Naive B cell (primary cell): ENCODE results near the gene GTF2I. TPM values are rescaled to one million over a fixed set of nuclear protein-coding genes. Genes with fewer than 3 reads are reported as not detected.
"Not testable (repeated sequence)": the region's sequence is repeated elsewhere in the genome, so short reads cannot be mapped to it uniquely, and the experiment has no call there.

Experiments used
- ATAC-seq, 2 donors: fragments of 150-1000 bp; cut with Tn5 transposase; 2 replicates each; pipeline ENCODE4 v1.10.0; 2021; ENCODE audit warnings: low read depth in 2 of 2, mild to moderate bottlenecking in 2 of 2, moderate library complexity in 2 of 2
- DNase-seq: peaks from one replicate; pipeline ENCODE4 v3.0.0; 2022
- H3K27ac Mint-ChIP-seq, 6 donors: one replicate each; pipeline ENCODE4 v1.8.0; 2020 to 2022; ENCODE audit warnings: mild to moderate bottlenecking in 6 of 6, mixed read lengths in 6 of 6, moderate library complexity in 5 of 6, inconsistent platforms in 2 of 6
- H3K27me3 Mint-ChIP-seq, 3 donors: one replicate each; pipeline ENCODE4 v1.8.0; 2021 to 2022; ENCODE audit warnings: mixed read lengths in 3 of 3, mild to moderate bottlenecking in 1 of 3
- H3K36me3 Mint-ChIP-seq, 2 donors: one replicate each; pipeline ENCODE4 v1.8.0; 2020 to 2022; ENCODE audit warnings: mixed read lengths in 2 of 2, inconsistent platforms in 1 of 2, mild to moderate bottlenecking in 1 of 2
- H3K4me1 Mint-ChIP-seq, 3 donors: one replicate each; pipeline ENCODE4 v1.8.0; 2020 to 2022; ENCODE audit warnings: mixed read lengths in 3 of 3, inconsistent platforms in 1 of 3, mild to moderate bottlenecking in 1 of 3, moderate library complexity in 1 of 3
- H3K4me3 Mint-ChIP-seq, 8 donors: one replicate each; pipeline ENCODE4 v1.8.0; 2020 to 2022; ENCODE audit warnings: mild to moderate bottlenecking in 8 of 8, mixed read lengths in 8 of 8, moderate library complexity in 8 of 8, inconsistent platforms in 2 of 8
- H3K9me3 Mint-ChIP-seq, 7 donors: one replicate each; pipeline ENCODE4 v1.8.0; 2020 to 2022; ENCODE audit warnings: mixed read lengths in 7 of 7, mild to moderate bottlenecking in 5 of 7, inconsistent platforms in 2 of 7, moderate library complexity in 1 of 7
- polyA plus RNA-seq, 6 donors: library from polyadenylated mRNA; unstranded; fragments of 300-500 nt; fragmentation: Illumina TruSeq; gene quantifications; one replicate each; pipeline ENCODE4 v1.2.3, GENCODE V29; 2021; ENCODE audit warnings: low read depth in 6 of 6

GTF2I gene
- polyA plus RNA-seq, 6 donors from 2014 or later = 40.8 to 110 (median 85.1) TPM

- not testable (repeated sequence) for H3K36me3 Mint-ChIP-seq, ATAC-seq, H3K4me3 Mint-ChIP-seq, DNase-seq, H3K27ac Mint-ChIP-seq, H3K4me1 Mint-ChIP-seq, H3K27me3 Mint-ChIP-seq, H3K9me3 Mint-ChIP-seq
Observed at GRCh38 chr7:74743936-74744557, 86.5 kb downstream of the GTF2I start.

DNA sequence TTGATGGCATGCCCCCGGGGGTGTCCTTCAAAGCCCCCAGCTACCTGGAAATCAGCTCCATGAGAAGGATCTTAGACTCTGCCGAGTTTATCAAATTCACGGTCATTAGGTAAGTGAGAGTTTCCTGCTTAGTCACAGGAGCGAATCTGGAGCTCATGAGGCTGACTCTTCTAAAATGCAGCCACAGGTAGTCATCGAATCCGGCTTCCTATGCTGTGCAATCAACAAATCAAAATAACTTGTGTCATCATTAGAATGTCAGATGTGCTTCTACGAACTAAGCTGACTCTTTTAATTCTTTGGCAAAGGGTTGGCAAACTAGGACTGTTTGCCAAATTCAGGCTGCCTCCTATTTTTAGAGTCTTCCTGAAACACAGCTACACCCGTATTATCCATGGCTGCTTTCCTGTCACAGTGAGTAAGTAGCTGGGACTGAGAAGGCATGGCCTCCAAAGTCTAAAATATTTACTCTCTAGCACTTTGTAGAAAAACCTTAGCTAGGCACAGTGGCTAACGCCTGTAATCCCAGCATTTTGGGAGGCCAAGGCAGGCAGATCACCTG is 96.5 kb downstream of the GTF2I start:
- not testable (repeated sequence) for ATAC-seq, H3K4me1 Mint-ChIP-seq, H3K27ac Mint-ChIP-seq, H3K4me3 Mint-ChIP-seq, H3K36me3 Mint-ChIP-seq, H3K27me3 Mint-ChIP-seq, H3K9me3 Mint-ChIP-seq, DNase-seq

GRCh38 chr7:74756673-74757072 is 99.2 kb downstream of the GTF2I start:
- H3K4me3 Mint-ChIP-seq, ATAC-seq, H3K36me3 Mint-ChIP-seq, DNase-seq, H3K4me1 Mint-ChIP-seq, H3K27ac Mint-ChIP-seq, H3K27me3 Mint-ChIP-seq, H3K9me3 Mint-ChIP-seq: not testable (repeated sequence)

- H3K4me3 Mint-ChIP-seq, H3K27ac Mint-ChIP-seq, ATAC-seq, DNase-seq, H3K4me1 Mint-ChIP-seq, H3K27me3 Mint-ChIP-seq, H3K36me3 Mint-ChIP-seq, H3K9me3 Mint-ChIP-seq: not testable (repeated sequence)
Observed at GRCh38 chr7:74758268-74758667, 100.8 kb downstream of the GTF2I start.

DNA sequence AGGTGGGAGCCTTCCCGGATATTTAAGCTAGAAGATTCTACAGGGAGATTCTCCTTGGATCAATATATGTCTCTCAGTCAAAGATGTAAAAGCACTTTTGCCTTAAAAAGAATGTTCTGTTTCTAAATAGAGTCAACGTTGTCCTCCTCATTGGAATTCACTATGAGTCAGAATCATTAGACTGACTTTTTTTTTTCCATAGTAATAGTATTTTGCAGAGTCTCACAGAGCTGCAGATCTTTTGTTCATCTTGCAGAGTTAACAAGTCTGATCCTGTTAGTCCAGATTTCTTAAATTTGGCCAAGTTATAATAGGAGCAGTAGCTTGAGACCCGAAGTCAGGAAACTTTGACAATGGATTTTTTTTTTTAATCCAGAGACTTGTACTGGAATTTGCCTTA is 101.5 kb downstream of the GTF2I start:
- H3K9me3 Mint-ChIP-seq, H3K27me3 Mint-ChIP-seq, H3K4me1 Mint-ChIP-seq, ATAC-seq, H3K36me3 Mint-ChIP-seq, DNase-seq, H3K4me3 Mint-ChIP-seq, H3K27ac Mint-ChIP-seq: not testable (repeated sequence)

DNA sequence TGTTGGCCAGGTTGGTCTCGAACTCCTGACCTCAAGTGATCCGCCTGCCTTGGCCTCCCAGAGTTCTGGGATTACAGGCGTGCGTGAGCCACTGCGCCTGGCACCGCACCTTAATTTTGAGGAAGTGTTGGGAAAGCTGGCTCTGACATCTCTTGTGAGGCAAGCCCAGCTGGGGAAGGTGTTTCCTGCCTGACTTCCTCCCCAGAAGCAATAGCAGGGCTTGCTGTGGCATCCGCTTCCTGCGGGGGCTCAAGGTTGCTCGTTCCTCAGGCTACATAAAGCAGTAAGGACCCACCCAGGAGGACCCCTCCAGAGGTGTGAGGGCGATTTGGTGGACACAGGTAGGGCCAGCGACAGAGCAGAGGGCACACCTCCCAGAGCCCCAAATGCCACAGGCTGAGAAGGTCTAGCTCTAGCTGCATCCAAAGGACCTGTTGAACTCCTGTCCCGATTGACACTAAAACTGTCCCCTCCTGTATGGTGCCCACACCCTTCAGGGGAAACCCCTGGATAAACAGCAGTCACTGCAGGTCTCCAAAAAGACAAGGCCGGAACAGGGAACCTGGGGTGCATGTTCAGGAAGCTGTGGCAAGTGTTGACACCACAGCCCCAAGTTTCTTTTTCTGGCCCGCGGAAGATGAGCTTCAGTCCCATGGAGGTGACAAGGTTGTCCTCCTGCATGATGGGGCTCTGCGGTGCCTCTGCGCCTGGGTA is 107.8 kb downstream of the GTF2I start:
- not testable (repeated sequence) for H3K27ac Mint-ChIP-seq, H3K9me3 Mint-ChIP-seq
- peak; percentile 64 to 70 for ATAC-seq

DNA sequence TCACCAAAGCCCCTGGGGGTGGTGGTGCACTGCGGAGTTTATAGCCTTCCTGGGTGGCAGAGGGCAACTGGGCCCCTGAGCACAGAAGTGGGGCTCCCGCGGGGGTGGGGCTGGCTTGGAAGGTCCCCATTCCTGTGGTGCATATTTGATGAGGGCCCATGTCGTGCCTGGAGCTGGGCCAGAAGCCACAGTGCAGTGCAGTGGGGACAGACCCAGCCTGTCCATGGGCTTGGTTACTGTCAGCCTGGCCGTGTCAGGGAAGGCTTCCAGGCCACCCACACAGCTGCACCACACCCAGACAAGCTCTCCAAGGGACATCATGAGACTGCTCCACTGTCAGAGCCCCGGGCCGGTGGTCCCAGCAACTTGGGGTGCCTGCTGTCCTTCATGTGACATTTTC is 109.0 kb downstream of the GTF2I start:
- not testable (repeated sequence) for H3K27me3 Mint-ChIP-seq, H3K9me3 Mint-ChIP-seq, H3K4me1 Mint-ChIP-seq, H3K36me3 Mint-ChIP-seq, DNase-seq
- H3K4me3 Mint-ChIP-seq = peak overlapping the region in 1 of 8 donors; percentile 70
- ATAC-seq = peak; percentile 4 to 8
- peak overlapping the region in 2 of 6 donors; percentile 75 to 90 for H3K27ac Mint-ChIP-seq

More for the DNA sequence above, 107.8 kb downstream of the GTF2I start:
- H3K4me3 Mint-ChIP-seq, H3K27me3 Mint-ChIP-seq, DNase-seq, H3K4me1 Mint-ChIP-seq, H3K36me3 Mint-ChIP-seq: not testable (repeated sequence)

- not testable (repeated sequence) for H3K36me3 Mint-ChIP-seq
- H3K4me3 Mint-ChIP-seq = peak overlapping the region in 2 of 8 donors; percentile 60 to 70
- peak overlapping the region in 4 of 6 donors; percentile 75 to 91 (median 86) for H3K27ac Mint-ChIP-seq
Observed at GRCh38 chr7:74766991-74767390, 109.5 kb downstream of the GTF2I start.

DNA sequence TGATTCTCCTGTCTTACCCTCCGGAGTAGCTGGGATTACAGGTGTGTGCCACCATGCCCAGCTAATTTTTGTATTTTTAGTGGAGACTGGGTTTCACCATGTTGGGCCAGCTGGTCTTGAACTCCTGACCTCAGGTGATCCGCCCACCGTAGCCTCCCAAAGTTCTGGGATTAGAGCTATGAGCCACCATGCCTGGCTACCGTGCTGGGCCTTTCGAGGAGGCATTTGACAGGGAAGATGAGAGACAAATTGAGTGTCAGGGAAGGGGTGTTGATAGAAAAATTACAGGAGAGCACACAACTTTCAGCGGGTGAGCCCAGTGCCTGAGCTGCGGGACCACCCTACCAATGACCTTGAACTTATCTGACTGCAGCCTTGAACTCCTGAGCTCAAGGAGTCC is 112.5 kb downstream of the GTF2I start:
- not testable (repeated sequence) for DNase-seq, H3K36me3 Mint-ChIP-seq, H3K4me1 Mint-ChIP-seq, ATAC-seq, H3K9me3 Mint-ChIP-seq, H3K27me3 Mint-ChIP-seq, H3K4me3 Mint-ChIP-seq
- peak overlapping the region in 1 of 6 donors; percentile 44 for H3K27ac Mint-ChIP-seq

More at GRCh38 chr7:74766991-74767390, 109.5 kb downstream of the GTF2I start:
- H3K27me3 Mint-ChIP-seq, ATAC-seq, H3K9me3 Mint-ChIP-seq, H3K4me1 Mint-ChIP-seq, DNase-seq: not testable (repeated sequence)

DNA sequence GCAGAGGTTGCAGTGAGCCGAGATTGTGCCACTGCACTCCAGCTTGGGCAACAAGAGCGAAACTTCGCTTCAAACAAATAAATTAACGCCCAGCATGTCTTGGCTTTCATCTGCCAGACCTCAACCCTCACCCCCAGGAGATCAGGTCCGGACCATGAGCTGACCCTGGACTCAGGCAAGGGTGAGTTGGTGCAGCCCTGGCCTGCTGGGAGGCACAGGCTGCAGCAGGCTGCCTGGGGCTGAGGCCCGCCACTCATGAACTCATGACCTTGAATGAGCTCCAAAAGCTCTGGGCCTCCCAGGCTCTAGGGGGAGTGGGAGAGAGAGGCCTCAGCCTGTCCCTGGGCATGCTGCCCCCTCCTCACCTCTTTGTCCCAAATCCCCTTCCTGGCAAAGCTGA is 114.6 kb downstream of the GTF2I start:
- not testable (repeated sequence) for H3K36me3 Mint-ChIP-seq, ATAC-seq, H3K4me1 Mint-ChIP-seq, H3K27me3 Mint-ChIP-seq, H3K4me3 Mint-ChIP-seq, DNase-seq, H3K9me3 Mint-ChIP-seq
- peak overlapping the region in 1 of 6 donors; percentile 77 for H3K27ac Mint-ChIP-seq

GRCh38 chr7:74773760-74774750 is 116.5 kb downstream of the GTF2I start, which contains the start of gene NCF1:
Gene NCF1, plus strand, starts transcription at chr7:74774011. Its CDS starts 21 bp downstream, at chr7:74774032.
- not testable (repeated sequence) for H3K9me3 Mint-ChIP-seq, H3K36me3 Mint-ChIP-seq, H3K27me3 Mint-ChIP-seq, H3K4me1 Mint-ChIP-seq, DNase-seq
- Mint-ChIP-seq H3K4me3 (peak within 1 kb of the TSS in 1 of 8 donors; percentile 61), H3K27ac (peak within 1 kb of the TSS in 3 of 6 donors; percentile 5 to 57 (median 39))
- ATAC-seq = peak; percentile 97

DNA sequence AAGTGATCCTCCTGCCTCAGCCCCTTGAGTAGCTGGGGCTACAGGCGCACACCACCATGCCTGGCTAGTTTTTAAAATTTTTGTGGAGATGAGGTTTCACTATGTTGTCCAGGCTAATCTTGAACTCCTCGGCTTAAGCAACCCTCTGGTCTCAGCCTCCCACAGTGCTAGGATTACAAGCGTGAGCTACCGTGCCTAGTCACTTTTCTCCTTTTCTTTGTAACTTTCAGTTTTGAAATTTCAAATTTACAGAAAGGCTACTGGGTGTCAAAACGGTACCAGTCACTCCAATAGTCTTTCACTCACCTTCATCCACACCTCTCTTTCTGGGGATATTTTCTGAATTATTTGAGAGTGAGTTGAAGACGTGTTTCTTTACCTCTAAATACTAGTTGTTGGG is 117.6 kb downstream of the GTF2I start:
- not testable (repeated sequence) for H3K36me3 Mint-ChIP-seq

GRCh38 chr7:74779053-74779452 is 121.5 kb downstream of the GTF2I start:
- ATAC-seq, DNase-seq, H3K27ac Mint-ChIP-seq, H3K4me3 Mint-ChIP-seq, H3K9me3 Mint-ChIP-seq, H3K36me3 Mint-ChIP-seq, H3K4me1 Mint-ChIP-seq, H3K27me3 Mint-ChIP-seq: not testable (repeated sequence)

More for the DNA sequence above, 117.6 kb downstream of the GTF2I start:
- not testable (repeated sequence) for H3K27me3 Mint-ChIP-seq, H3K4me1 Mint-ChIP-seq, H3K4me3 Mint-ChIP-seq, DNase-seq, H3K9me3 Mint-ChIP-seq, H3K27ac Mint-ChIP-seq, ATAC-seq
